Activated naive CD4-positive, alpha-beta T cell treated with anti-CD3 and anti-CD28 coated beads, Interleukin-2, amount 10 ng/mL, durations not matched to agents 7 days and 5 days (primary cell): ENCODE measurements around the gene RIN2.
"Not testable (repeated sequence)": the region's sequence is repeated elsewhere in the genome, so short reads cannot be mapped to it uniquely, and the experiment has no call there.

Experiments
- CTCF ChIA-PET: fragments of 350-600 bp; sonication (Branson Sonifier 250); formaldehyde crosslinking; loops from one replicate; lab custom pipeline; 2021; ENCODE audit warnings: antibody characterized with exemption; lab: Charles Lee
- DNase-seq: peaks from one replicate; pipeline ENCODE4 v3.0.0-alpha.2; 2020
- H3K27ac Mint-ChIP-seq: one replicate; pipeline ENCODE4 v1.8.0; 2021; ENCODE audit warnings: mild to moderate bottlenecking, moderate library complexity, mixed read lengths
- H3K27me3 Mint-ChIP-seq: one replicate; pipeline ENCODE4 v1.8.0; 2021; ENCODE audit warnings: mild to moderate bottlenecking, mixed read lengths
- H3K36me3 Mint-ChIP-seq: one replicate; pipeline ENCODE4 v1.8.0; 2021; ENCODE audit warnings: mixed read lengths
- H3K4me1 Mint-ChIP-seq: one replicate; pipeline ENCODE4 v1.8.0; 2021; ENCODE audit warnings: mixed read lengths
- H3K4me3 Mint-ChIP-seq: one replicate; pipeline ENCODE4 v1.8.0; 2021; ENCODE audit warnings: mild to moderate bottlenecking, moderate library complexity, mixed read lengths
- H3K9me3 Mint-ChIP-seq: one replicate; pipeline ENCODE4 v1.8.0; 2021; ENCODE audit warnings: mixed read lengths

The RIN2 gene

DNA sequence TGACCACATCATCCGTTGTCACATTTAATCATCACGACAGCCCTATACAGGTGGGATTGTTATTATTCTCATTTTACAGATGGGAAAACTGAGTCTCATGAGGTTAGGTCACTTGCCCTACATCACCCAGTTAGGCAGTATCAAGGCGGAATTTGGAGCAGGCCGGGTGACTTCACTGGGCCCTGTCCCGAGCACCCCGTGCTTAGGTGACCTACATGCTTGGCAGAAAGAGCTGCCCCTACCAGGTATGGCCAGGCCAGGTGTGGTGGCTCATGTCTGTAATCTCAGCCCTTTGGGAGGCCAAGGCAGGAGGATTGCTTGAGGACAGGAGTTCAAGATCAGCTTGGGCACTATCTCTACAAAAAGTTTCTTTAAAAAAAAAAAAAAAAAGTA lies 44.0 kb downstream of the RIN2 start:
- Mint-ChIP-seq H3K27ac (no peak overlapping the region), H3K4me3 (no peak overlapping the region), H3K27me3 (no peaks in the 10 kb centered on the region), H3K9me3 (no peaks in the 10 kb centered on the region), H3K36me3 (no peaks in the 10 kb centered on the region), H3K4me1 (no peaks in the 10 kb centered on the region)
- CTCF ChIA-PET, result no interaction called here
- DNase-seq, result no peak

DNA sequence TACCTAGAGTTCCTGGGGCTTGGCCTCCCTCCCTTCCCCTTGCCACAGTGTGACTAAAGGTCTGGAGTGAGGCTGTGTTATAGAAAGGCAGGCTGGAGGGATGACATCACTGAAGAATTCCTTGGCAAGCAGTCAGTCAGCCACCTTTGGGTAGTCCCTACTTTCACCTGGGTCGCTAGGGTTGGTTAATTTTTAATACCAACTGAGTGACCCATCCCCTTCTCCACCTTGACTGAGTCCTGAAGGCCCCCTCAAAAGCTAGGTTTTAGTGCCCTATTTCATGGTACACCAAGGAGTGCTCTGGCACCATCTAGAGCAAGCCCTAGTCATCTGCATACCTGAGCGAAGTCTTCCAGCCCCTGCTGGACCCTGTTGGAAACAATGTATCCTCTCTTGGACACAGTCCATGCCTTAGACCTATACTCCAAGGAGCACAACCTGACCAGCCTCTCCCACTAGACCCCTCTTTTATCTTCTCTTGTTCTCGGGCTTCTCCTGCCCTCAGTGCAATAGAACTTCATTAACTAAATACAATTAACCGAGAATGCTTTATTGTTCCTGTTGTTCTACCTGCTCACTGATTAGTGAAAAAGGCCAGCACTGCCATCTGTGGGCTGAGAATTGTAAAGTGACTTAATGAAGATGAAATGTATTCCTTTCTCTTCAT lies 44.6 kb downstream of the RIN2 start:
- Mint-ChIP-seq H3K27ac (no peak overlapping the region), H3K27me3 (no peaks in the 10 kb centered on the region), H3K4me3 (no peak overlapping the region), H3K9me3 (no peaks in the 10 kb centered on the region), H3K36me3 (no peaks in the 10 kb centered on the region), H3K4me1 (no peaks in the 10 kb centered on the region)
- CTCF ChIA-PET, result no interaction called here
- DNase-seq, result no peak

DNA sequence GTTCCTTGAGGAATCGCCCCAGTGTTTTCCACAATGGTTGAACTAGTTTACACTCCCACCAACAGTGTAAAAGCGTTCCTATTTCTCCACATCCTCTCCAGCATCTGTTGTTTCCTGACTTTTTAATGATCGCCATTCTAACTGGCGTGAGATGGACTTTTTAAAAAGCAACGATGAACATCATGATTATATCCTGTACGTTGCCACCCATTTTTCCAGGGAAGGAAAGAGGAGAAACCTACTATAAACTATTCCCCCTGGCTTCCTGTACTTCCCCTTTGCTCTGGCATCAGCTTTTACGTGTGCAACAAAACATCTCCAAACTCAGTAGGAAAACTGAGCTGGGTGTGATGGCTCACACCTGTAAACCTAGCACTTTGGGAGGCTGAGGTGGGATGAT lies 48.2 kb downstream of the RIN2 start:
- H3K4me3 Mint-ChIP-seq, H3K4me1 Mint-ChIP-seq, DNase-seq, H3K27me3 Mint-ChIP-seq, H3K27ac Mint-ChIP-seq, H3K36me3 Mint-ChIP-seq, H3K9me3 Mint-ChIP-seq: not testable (repeated sequence)
- CTCF ChIA-PET, result interaction anchor here (0.7 kb wide), 1 partner anchor 600 kb away, joined by 3 read pairs; no protein-coding TSS in a partner anchor

DNA sequence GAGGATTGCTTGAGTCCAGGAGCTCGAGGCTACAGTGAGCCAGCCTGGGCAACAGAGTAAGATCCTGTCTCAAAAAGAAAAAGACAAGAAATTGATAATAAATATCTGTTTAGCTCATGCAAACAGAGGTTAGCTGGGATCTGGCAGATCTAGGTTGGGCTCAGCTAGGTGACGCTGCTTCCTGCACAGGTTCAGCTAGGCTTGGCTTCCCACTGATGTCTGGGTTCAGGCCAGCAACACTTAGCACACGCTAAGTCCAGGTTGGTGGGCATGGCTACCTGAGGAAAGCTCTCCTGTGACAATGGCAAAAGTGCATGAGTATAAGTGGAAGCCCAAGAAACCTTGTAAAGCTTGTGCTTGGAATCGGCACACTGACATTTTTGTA lies 48.7 kb downstream of the RIN2 start:
- Mint-ChIP-seq H3K4me3 (no peak overlapping the region), H3K36me3 (no peaks in the 10 kb centered on the region), H3K27ac (no peak overlapping the region), H3K9me3 (no peaks in the 10 kb centered on the region), H3K4me1 (no peaks in the 10 kb centered on the region), H3K27me3 (no peaks in the 10 kb centered on the region)
- DNase-seq, result no peak
- CTCF ChIA-PET, result interaction anchor here (0.7 kb wide), 1 partner anchor 600 kb away, joined by 3 read pairs; no protein-coding TSS in a partner anchor

DNA sequence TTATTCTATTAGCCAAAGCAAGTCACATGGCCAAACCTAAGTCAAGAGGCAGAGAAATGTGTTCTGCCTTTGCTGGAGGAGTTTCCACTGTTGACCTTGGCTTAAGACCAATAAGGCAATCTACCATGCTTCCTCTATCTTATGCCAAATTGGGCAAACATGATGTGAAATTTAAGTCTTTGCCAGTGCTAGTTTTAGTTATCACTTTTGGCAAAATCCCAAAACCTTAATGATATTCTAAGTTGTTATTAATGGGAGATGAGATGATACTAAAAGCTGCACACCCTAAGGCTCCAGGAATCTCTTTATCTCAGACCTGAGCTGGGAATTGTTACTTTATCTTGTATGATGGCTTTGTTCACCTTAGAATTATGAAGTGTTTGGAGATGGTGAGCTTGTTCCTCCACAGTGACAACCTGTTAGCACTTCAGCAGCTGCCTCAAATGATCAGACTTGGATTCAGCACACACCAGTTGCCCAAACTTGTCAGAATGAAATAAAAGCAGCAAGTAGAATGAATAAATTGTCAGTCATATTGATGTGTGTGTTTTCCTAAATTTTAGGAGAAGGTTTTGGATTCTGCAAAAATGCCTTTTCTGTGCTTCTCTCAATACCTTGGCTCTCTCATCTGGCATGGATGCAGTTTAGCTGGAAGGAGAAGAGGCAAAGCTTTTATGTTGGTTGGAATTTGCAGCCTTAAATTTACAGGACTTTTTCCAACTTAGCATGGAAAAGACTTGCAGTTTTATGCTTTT lies 49.3 kb downstream of the RIN2 start:
- Mint-ChIP-seq H3K27me3 (no peaks in the 10 kb centered on the region), H3K9me3 (no peaks in the 10 kb centered on the region), H3K4me3 (no peak overlapping the region), H3K27ac (no peak overlapping the region), H3K4me1 (no peaks in the 10 kb centered on the region), H3K36me3 (no peaks in the 10 kb centered on the region)
- CTCF ChIA-PET, result interaction anchor here (0.7 kb wide), 1 partner anchor 601 kb away, joined by 3 read pairs; no protein-coding TSS in a partner anchor
- DNase-seq, result no peak
